Ishikawa (cell line): ENCODE results near the gene CEP57L1.

Experiments
- CEBPB ChIP-seq: IDR thresholded peaks from 2 replicates; pipeline ENCODE4 v1.6.1; 2012
- CREB1 ChIP-seq: IDR thresholded peaks from 2 replicates; pipeline ENCODE4 v1.6.1; 2012; ENCODE audit warnings: low read depth
- EP300 ChIP-seq: IDR thresholded peaks from 2 replicates; pipeline ENCODE4 v1.6.1; 2012; ENCODE audit warnings: borderline replicate concordance
- RAD21 ChIP-seq: IDR thresholded peaks from 2 replicates; pipeline ENCODE4 v1.6.1; 2012; ENCODE audit warnings: low read depth
- TAF1 ChIP-seq: IDR thresholded peaks from 2 replicates; pipeline ENCODE4 v1.6.1; 2012; ENCODE audit warnings: low read depth, mild to moderate bottlenecking

DNA sequence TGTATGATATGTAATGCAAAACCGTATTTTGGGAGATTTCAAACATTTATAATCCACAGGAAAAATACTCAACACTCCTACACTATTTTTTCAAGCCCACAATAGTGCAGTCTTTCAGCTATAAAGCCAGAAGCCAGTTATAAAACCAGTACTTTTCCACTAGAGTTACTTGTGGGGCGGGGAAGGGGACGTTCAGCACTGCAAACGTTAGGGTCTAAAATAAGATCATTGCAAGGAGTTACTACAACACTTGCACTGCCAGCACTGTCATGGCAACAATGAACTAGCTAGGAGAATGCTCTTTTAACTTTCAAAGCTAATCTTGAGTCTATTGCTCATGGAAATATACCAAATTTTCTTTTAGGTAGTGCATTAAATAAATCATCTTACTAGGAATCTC, 15.3 kb upstream of the CEP57L1 start:
- TF ChIP-seq TAF1 (no peak), CREB1 (no peak), RAD21 (no peak), EP300 (no peak), CEBPB (no peak)
